Activated naive CD8-positive, alpha-beta T cell treated with anti-CD3 and anti-CD28 coated beads for 36 hours (primary cell): ENCODE measurements around the gene PCYT1A. TPM values are rescaled to one million over a fixed set of nuclear protein-coding genes. Genes with fewer than 3 reads are reported as not detected.
"Not testable (repeated sequence)": the region's sequence is repeated elsewhere in the genome, so short reads cannot be mapped to it uniquely, and the experiment has no call there.

Experiments used
- DNase-seq: peaks from one replicate; pipeline ENCODE4 v3.0.0; 2021
- H3K27ac Mint-ChIP-seq: one replicate; pipeline ENCODE4 v1.8.0; 2022; ENCODE audit warnings: mild to moderate bottlenecking, moderate library complexity, mixed read lengths
- H3K27me3 Mint-ChIP-seq: one replicate; pipeline ENCODE4 v1.8.0; 2022; ENCODE audit warnings: mild to moderate bottlenecking, mixed read lengths
- H3K36me3 Mint-ChIP-seq: one replicate; pipeline ENCODE4 v1.8.0; 2021; ENCODE audit warnings: mild to moderate bottlenecking, mixed read lengths
- H3K4me1 Mint-ChIP-seq: one replicate; pipeline ENCODE4 v1.8.0; 2021; ENCODE audit warnings: mixed read lengths
- H3K4me3 Mint-ChIP-seq: one replicate; pipeline ENCODE4 v1.8.0; 2022; ENCODE audit warnings: mild to moderate bottlenecking, moderate library complexity, mixed read lengths
- H3K9me3 Mint-ChIP-seq: one replicate; pipeline ENCODE4 v1.8.0; 2022; ENCODE audit warnings: mixed read lengths
- total RNA-seq, 2 experiments: library from RNA; stranded (reverse); gene quantifications; one replicate each; pipeline ENCODE4 v1.2.3, GENCODE V29; 2021

The PCYT1A gene
- total RNA-seq, 2 experiments from 2014 or later, result 41.2 to 42.1 TPM

DNA sequence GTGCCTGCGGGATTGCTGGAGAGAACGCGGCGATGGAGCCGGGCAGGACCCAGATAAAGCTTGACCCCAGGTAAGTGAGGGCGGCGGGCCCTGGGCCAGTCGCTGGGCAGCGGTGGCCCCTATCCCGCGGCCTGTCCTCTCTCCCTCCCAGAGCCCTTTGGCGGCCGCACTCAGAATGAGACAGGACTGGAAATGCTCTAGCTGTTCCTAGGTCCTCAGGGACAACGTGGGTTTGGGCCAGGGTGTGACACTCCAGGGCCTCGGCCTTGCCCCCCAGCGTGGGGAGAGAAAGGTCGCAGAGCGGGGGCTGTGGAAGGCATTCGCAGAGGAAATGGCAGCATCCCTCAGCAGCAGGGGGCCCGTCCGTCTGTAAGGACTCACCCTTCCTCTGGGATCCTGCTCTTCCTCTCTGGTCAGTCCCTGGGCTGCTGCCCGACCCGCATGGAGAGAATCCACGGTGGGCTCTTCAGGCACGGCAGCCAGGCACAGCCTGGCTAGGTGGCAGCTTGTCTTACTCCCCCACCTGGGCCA is 70.8 kb downstream of the PCYT1A start:
- H3K4me3 Mint-ChIP-seq, result no peak overlapping the region
- H3K27ac Mint-ChIP-seq, result no peak overlapping the region
- DNase-seq, result no peak

DNA sequence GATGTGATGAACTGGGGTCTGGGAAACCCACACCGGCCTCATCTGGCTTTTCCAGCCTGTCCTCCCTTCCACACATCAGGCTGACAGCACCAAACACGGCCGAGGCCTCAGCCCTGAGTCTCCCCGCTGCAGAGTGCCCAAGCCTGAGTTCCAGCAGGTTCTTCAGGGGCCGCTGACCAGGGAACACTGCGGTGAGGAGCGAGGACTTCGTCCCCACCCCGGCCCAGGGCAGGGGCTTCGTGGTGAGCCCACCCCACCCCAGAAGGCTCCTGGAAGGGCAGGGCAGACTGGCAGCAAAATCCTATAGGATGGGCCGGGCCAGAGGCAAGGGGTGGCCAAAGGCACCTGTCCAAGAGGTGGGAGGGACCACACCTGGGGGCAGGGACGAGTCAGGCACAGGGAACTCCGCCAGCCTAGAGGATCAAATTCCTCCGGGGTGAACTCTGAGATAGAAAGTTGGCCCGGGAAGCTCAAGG is 71.4 kb downstream of the PCYT1A start, which contains the start of gene SLC51A:
Gene SLC51A, plus strand, starts transcription at position 446 of the 476 bp plus-strand sequence. CDS start 179 bp downstream, outside the sequence.
- no peaks in the 10 kb centered on the region for H3K36me3 Mint-ChIP-seq
- no peaks in the 10 kb centered on the region for H3K9me3 Mint-ChIP-seq
- H3K27me3 Mint-ChIP-seq, result no peaks in the 10 kb centered on the region
- H3K4me3 Mint-ChIP-seq, result no peak within 1 kb of the TSS
- no peak for DNase-seq
- H3K4me1 Mint-ChIP-seq, result peaks cover 15% of the 10 kb centered on the region
- peak within 1 kb of the TSS; percentile 38 for H3K27ac Mint-ChIP-seq

More for the DNA sequence above, 70.8 kb downstream of the PCYT1A start:
- Mint-ChIP-seq H3K27me3 (no peaks in the 10 kb centered on the region), H3K36me3 (no peaks in the 10 kb centered on the region), H3K9me3 (no peaks in the 10 kb centered on the region), H3K4me1 (peaks cover 15% of the 10 kb centered on the region)

DNA sequence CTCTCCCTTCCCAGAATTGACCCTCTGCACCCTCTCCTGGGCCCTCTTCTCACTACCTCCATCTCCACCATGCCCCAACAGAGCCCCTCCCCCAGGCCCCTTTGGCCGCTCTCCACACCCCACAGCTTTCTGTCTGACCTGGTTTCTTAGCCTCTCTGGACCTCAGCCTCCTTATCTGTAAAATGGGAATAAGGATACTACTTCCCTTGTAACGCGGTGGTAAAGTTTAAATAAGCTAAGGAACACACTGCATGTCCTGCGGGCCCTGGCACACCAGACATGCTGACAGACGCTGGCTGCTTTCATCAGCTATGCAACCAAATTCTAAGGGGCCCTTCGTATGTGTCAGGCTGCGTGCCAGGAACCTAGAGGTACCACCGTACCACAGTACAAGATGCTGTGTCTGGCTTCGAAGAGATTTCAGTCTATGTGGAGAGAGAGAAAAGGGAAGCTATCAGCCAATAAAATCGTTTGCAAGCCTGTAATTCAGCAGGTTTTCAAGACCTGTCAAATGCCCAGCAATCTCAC is 72.0 kb downstream of the PCYT1A start:
- peaks cover 15% of the 10 kb centered on the region for H3K4me1 Mint-ChIP-seq
- H3K9me3 Mint-ChIP-seq, result no peaks in the 10 kb centered on the region
- no peak overlapping the region for H3K27ac Mint-ChIP-seq
- DNase-seq, result no peak
- H3K4me3 Mint-ChIP-seq, result no peak overlapping the region
- no peaks in the 10 kb centered on the region for H3K27me3 Mint-ChIP-seq
- no peaks in the 10 kb centered on the region for H3K36me3 Mint-ChIP-seq

DNA sequence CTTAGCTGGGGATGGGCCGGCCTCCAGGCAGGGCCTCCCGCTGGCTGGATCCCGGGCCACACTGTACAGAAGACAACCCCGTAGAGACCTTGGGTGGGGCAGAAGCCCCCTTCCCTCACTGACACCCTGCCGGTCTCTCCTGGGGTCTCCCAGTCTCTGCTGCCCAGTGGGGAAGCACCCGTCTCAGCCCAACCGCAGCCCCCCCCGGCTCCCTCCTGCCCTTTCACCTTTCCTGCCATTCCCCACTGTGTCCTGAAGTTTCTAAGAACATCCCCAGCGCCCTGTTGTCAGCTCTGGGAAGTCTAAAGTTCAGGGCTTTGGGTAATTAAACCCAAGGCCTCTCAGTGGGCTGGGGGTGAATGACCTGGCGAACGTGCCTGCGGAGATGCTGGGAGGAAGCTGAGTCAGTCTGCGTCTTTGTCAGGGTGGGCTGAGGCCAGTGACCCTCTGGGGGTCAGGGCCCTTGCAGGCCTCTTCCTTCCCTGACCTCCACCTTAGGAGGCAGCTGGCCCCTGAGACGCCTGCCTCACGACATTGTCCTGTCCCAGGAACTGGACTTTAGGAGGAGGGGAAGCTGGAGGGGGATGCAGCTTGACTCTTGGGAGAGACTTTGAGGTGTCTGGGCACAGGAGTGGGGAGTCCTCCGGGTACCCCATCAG is 72.6 kb downstream of the PCYT1A start:
- Mint-ChIP-seq H3K27me3 (no peaks in the 10 kb centered on the region), H3K4me1 (peaks cover 14% of the 10 kb centered on the region), H3K9me3 (no peaks in the 10 kb centered on the region), H3K4me3 (no peak overlapping the region), H3K36me3 (no peaks in the 10 kb centered on the region), H3K27ac (no peak overlapping the region)
- no peak for DNase-seq

DNA sequence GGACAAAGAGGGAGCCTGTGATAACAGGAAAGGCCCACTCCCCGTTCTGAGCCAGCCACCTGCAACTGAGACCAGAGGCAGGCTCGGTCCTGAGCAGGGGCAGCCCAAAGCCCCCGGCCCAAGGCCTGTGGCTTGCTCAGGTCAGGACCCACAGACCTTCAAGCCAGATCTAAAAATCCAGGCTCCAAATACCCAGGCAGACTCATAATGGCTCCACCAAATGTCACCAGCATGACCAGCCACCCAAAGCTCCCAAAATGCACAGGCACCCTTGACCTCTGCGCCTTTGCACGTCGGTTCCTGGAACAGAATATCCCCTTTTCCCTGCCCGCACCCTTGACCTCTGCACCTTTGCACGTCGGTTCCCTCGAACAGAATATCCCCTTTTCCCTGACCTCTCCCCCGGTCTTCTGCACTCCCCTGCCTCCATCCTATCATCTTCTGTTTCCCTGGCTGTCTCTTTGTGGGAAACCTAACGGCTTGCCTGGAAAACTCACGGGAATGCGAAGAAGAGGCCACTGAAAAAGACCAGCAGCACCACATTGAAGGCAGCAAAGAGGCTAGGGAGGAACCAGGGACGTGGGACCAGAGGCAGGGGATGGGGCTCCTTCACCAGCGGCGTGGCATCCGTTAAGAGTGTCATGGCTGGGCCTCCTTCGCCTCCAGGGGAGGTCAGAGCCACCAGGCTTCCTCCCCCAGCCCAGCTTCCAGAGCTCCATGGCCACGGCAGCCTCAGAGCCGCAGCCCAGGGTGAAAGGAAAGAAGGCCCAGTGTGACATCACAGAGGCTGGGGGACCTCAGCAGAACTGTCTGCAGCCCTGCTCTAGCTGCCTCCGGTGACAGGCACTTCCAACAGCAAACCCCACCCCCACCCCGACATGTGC is 76.6 kb downstream of the PCYT1A start, which contains the start of gene ZDHHC19:
Gene ZDHHC19, minus strand, starts transcription at position 728 of the 884 bp plus-strand sequence. Its CDS starts 85 bp downstream, at position 643.
- Mint-ChIP-seq H3K27ac (no peak within 1 kb of the TSS), H3K4me3 (no peak within 1 kb of the TSS), H3K27me3 (no peaks in the 10 kb centered on the region), H3K36me3 (no peaks in the 10 kb centered on the region), H3K9me3 (peaks cover 1% of the 10 kb centered on the region), H3K4me1 (peaks cover 5% of the 10 kb centered on the region)
- DNase-seq, result no peak

DNA sequence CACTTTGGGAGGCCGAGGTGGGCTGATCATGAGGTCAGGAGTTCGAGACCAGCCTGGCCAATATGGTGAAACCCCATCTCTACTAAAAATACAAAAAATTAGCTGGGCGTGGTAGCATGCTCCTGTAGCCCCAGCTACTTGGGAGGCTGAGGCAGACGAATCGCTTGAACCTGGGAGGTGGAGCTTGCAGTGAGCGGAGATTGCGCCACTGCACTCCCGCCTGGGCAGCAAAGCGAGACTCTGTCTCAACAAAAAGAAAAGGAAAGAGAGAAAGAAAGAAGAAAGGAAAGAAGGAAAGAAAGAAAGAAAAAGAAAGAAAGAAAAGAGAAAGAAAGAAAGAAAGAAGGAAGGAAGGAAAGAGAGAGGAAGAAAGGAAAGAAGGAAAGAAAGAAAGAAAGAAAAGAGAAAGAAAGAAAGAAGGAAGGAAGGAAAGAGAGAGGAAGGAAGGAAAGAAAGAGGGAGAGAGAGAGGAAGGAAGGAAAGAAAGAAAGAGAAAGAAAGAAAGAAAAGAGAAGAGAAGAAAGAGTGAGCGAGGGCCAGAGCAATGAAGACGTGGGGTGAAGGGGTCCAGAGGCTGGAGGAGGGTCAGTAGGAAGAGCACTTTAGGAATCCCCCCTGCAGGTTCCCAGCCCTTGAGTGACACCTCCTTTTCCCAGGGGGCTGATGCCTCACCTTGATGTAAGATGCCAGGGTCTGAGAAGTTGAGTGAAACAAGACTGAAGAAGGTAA is 77.4 kb downstream of the PCYT1A start:
- H3K4me1 Mint-ChIP-seq, H3K4me3 Mint-ChIP-seq, H3K9me3 Mint-ChIP-seq: not testable (repeated sequence)

DNA sequence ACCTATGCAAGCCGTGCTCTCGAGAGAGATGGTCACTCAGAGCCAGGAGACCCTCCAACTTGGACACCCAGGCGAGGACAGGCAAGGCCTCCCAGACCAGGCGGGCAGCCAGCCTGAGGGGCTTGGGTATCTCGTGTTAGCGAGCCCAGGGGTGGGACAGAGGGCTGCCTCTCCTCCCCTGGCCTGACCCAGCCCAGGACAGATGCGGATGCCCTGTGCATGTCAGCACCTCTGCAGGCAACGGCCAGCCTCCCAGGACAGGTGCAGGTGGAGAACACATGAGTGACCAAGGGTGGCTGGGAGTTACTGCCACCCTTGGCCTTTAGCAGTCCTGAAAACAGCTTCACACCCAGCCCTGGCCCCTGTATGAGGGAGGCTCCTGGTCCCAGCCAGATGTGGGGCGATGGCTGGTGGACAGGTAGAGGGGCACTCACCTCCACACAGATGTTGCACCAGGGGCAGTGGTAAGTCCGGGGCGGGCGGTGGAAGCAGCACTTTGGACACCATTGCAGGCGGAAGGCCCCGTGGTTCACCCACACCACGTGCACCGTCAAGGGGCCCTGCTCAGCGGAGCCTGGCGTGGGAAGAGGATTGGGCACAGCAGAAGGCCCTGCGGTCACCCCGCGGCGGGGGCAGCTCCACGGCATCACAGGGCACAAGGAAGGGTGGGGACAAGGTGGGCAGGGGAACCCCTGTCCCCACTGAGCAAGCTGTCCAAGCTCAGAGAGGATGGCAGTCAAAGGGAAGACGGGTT is 78.4 kb downstream of the PCYT1A start:
- no peak for DNase-seq
- Mint-ChIP-seq H3K9me3 (peaks cover 1% of the 10 kb centered on the region), H3K4me3 (no peak overlapping the region), H3K27ac (no peak overlapping the region), H3K27me3 (peaks cover 4% of the 10 kb centered on the region), H3K4me1 (peaks cover 8% of the 10 kb centered on the region), H3K36me3 (no peaks in the 10 kb centered on the region)

More for the DNA sequence above, 77.4 kb downstream of the PCYT1A start:
- DNase-seq, H3K36me3 Mint-ChIP-seq, H3K27me3 Mint-ChIP-seq, H3K27ac Mint-ChIP-seq: not testable (repeated sequence)

DNA sequence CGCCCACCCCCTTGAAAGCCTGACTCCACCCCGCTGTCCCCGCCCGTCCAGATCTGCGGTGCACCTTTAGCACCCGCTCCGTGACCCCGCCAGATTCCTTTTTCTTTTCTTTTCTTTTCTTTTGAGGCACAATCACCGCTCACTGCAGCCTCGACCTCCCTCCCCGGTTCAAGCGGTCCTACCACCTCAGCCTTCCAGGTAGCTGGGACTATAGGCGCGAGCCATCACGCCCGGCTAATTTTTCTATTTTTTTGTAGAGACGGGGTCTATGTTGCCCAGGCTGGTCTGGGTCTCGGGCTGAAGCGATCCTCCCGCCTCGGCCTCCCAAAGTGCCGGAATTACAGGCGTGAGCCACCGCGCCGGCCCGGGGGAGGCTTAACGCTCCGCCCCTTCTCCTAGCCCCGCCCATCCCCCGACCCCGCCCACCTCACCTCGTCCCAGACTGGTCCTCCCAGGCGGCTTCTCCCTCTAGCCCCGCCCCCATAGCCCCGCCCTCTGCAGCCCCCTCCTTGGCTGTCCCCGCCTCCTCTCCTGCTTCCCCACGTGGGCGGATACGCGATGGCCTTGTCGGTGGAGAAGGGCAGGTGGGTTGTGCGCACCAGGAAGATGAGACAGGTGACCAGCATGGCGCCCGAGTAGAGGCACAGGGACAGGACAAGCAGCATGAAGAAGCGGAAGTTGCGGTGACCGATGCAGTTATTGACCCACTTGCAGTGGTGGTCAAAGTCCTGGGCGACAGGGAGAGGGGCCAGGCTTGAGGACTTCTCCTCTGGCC is 79.5 kb downstream of the PCYT1A start:
- no peaks in the 10 kb centered on the region for H3K36me3 Mint-ChIP-seq
- H3K27me3 Mint-ChIP-seq, result peaks cover 4% of the 10 kb centered on the region
- no peak overlapping the region for H3K27ac Mint-ChIP-seq

DNA sequence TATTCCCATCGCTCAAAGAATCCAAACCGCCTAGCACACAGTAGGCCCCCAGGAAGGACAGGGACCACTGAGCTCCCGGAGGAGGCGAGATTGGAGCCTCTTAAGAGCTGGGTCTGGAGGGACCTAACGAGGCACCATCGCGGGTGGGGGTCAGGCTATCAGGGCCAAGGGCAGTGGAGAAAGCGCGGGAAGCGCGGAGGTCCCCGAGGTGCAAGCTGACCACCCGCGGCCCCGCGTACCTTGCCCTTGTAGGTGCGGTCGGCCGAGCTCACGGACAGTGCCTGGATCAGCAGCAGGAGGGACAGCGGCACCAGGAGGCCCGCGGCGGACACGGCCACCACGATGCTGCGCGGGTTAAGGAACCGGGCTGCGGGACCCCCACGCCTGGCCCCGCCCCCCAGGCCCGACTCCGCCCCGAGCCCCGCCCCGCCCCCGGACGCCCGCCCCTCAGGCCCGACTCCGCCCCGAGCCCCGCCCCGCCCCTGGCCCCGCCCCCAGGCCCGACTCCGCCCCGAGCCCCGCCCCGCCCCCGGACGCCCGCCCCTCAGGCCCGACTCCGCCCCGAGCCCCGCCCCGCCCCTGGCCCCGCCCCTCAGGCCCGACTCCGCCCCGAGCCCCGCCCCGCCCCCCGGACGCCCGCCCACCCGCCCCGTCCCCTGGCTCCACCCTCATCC is 80.2 kb downstream of the PCYT1A start:
- H3K4me3 Mint-ChIP-seq, result peak overlapping the region; percentile 81
- peaks cover 8% of the 10 kb centered on the region for H3K4me1 Mint-ChIP-seq
- no peak overlapping the region for H3K27ac Mint-ChIP-seq
- H3K27me3 Mint-ChIP-seq, result peaks cover 4% of the 10 kb centered on the region
- no peak for DNase-seq
- H3K9me3 Mint-ChIP-seq, result peaks cover 1% of the 10 kb centered on the region
- no peaks in the 10 kb centered on the region for H3K36me3 Mint-ChIP-seq

More for the DNA sequence above, 79.5 kb downstream of the PCYT1A start:
- peaks cover 1% of the 10 kb centered on the region for H3K9me3 Mint-ChIP-seq
- DNase-seq, result peak; percentile 52
- peaks cover 8% of the 10 kb centered on the region for H3K4me1 Mint-ChIP-seq
- H3K4me3 Mint-ChIP-seq, result peak overlapping the region; percentile 81

DNA sequence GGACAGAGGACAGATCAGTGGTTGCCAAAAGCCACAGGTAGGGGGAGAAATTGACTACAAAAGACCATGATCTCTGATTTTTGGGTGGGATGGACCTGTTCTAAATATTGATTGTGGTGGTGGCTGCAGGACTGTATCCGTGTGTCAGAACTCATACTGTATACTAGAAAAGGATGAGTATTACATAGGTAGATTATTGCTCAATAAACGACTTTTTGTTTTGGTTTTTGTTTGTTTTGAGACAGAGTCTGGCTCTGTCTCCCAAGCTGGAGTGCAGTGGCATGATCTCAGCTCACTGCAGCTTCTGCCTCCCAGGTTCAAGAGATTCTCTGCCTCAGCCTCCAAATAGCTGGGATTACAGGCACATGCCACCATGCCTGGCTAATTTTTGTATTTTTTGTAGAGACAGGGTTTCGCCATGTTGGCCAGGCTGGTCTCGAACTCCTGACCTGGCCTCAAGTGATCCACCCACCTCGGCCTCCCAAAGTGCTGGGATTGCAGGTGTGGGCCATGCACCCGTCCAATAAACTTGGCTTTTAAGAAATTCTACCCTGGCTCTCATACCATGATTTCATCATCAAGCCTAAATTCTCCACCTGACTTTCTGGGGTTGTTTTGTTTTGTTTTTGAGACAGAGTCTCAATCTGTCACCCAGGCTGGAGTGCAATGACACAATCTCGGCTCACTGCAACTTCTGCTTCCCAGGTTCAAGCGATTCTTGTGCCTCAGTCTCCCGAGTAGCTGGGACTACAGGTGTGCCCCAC is 81.9 kb downstream of the PCYT1A start:
- H3K36me3 Mint-ChIP-seq, H3K27ac Mint-ChIP-seq, DNase-seq, H3K27me3 Mint-ChIP-seq, H3K9me3 Mint-ChIP-seq, H3K4me1 Mint-ChIP-seq, H3K4me3 Mint-ChIP-seq: not testable (repeated sequence)

DNA sequence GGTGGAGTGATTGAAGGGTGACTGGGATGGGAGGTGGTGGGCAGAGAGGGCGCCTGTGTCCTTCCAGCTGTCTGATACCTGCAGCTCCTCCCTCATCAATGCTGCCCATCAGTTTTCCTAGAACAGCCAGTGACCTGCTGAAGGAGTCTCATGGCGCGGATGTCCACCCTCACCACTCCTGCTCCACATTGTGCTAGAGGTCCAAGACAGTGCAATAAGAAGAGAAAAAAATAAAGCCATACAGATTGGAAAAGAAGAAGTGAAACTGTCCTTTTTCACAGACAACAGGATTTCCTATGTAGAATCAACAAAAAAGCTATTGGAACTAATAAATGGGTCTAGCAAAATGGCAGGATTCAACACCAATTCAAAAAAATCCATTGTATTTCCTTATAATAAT is 83.7 kb downstream of the PCYT1A start:
- H3K4me1 Mint-ChIP-seq, result peaks cover 8% of the 10 kb centered on the region
- no peak overlapping the region for H3K4me3 Mint-ChIP-seq
- peaks cover 4% of the 10 kb centered on the region for H3K27me3 Mint-ChIP-seq
- DNase-seq, result no peak
- no peaks in the 10 kb centered on the region for H3K36me3 Mint-ChIP-seq
- H3K9me3 Mint-ChIP-seq, result peaks cover 1% of the 10 kb centered on the region
- H3K27ac Mint-ChIP-seq, result no peak overlapping the region

DNA sequence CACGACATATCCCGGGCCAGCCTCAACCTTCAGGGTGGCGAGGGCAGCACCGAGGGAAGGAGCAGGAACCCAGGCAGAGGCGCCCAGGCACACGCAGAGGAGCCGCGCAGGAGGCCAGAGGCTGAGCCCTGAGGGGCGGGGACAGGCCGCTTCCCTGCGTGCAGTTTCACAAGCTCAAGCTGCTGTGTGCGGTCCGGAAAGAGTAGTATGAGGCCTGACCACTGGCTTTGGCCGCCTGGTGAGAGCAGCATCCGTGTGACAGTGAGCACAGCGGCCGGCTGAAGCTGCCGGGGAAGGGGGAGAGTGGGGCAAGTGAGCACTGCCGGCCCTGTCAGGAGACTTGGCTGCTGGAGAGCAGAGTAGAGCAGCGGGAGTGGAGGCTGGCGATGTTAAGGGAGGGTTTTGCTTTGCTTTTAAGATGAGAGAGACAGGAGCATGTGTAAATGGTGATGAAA is 85.0 kb downstream of the PCYT1A start:
- Mint-ChIP-seq H3K27me3 (peaks cover 4% of the 10 kb centered on the region), H3K4me3 (no peak overlapping the region), H3K9me3 (no peaks in the 10 kb centered on the region), H3K27ac (no peak overlapping the region), H3K4me1 (peaks cover 9% of the 10 kb centered on the region), H3K36me3 (no peaks in the 10 kb centered on the region)
- no peak for DNase-seq
